ENCODE data around the gene COL4A3.

GRCh38 chr2:227260041-227260440, 95.6 kb downstream of the COL4A3 start:
- no peak for TF ChIP-seq CTCF (IDR thresholded peaks at IDR 0.05; ENCODE audit: borderline replicate concordance, extremely low read depth, low read length, poor library complexity, severe bottlenecking)
- no peak for TF ChIP-seq EZH2 (IDR thresholded peaks at IDR 0.05; ENCODE audit: borderline replicate concordance, low read depth, low read length, severe bottlenecking)

Data from DND-41 (cell line).